Osteoblast (primary cell): ENCODE measurements around the gene THPO. TPM values are rescaled to one million over a fixed set of nuclear protein-coding genes. Genes with fewer than 3 reads are reported as not detected.

Source experiments
- DNase-seq: peaks from one replicate; pipeline ENCODE4 v3.0.0; 2011; ENCODE audit warnings: low spot score, mixed read lengths; ENCODE audit not compliant: insufficient read length; ENCODE audit errors: missing footprints
- H2AFZ ChIP-seq: 2 replicates; pipeline ENCODE4 v1.6.0; 2011; ENCODE audit warnings: mild to moderate bottlenecking, low read length
- H3K27ac ChIP-seq: 2 replicates; pipeline ENCODE4 v1.5.1; 2011; ENCODE audit warnings: mild to moderate bottlenecking, low read depth, low read length, moderate library complexity
- H3K27me3 ChIP-seq: 2 replicates; pipeline ENCODE4 v1.6.0; 2012; ENCODE audit warnings: mild to moderate bottlenecking, control low read depth, inconsistent platforms, low read length, moderate library complexity; ENCODE audit not compliant: insufficient read depth
- H3K36me3 ChIP-seq: 2 replicates; pipeline ENCODE4 v1.5.1; 2011; ENCODE audit warnings: mild to moderate bottlenecking, low read length, control low read depth, moderate library complexity; ENCODE audit not compliant: insufficient read depth
- H3K4me1 ChIP-seq: 2 replicates; pipeline ENCODE4 v1.5.1; 2011; ENCODE audit warnings: mild to moderate bottlenecking, low read length, control low read depth, moderate library complexity; ENCODE audit not compliant: insufficient read depth
- H3K4me2 ChIP-seq: 2 replicates; pipeline ENCODE4 v1.6.0; 2011; ENCODE audit warnings: mild to moderate bottlenecking, low read length; ENCODE audit not compliant: insufficient read depth
- H3K4me3 ChIP-seq: fragments of 200-600 bp; sonication (generic); 3 replicates; pipeline ENCODE4 v1.5.1; 2012; ENCODE audit warnings: mild to moderate bottlenecking, low read length, inconsistent platforms; ENCODE audit not compliant: insufficient read depth
- H3K79me2 ChIP-seq: 2 replicates; pipeline ENCODE4 v1.6.0; 2012; ENCODE audit warnings: mild to moderate bottlenecking, low read length, control low read depth, inconsistent platforms; ENCODE audit not compliant: insufficient read depth
- H3K9me3 ChIP-seq: 2 replicates; pipeline ENCODE4 v1.5.1; 2011; ENCODE audit warnings: low read depth, low read length, control low read depth
- H4K20me1 ChIP-seq: 2 replicates; pipeline ENCODE4 v1.6.0; 2012; ENCODE audit warnings: mild to moderate bottlenecking, low read length, control low read depth; ENCODE audit not compliant: insufficient read depth
- CTCF ChIP-seq: IDR thresholded peaks from 2 replicates; pipeline ENCODE4 v1.5.1; 2011; ENCODE audit warnings: mild to moderate bottlenecking, low read depth, low read length, moderate library complexity; ENCODE audit errors: extremely low read depth
- total RNA-seq: library from RNA; depleted of rRNA; stranded (reverse); fragments of >200 nt; gene quantifications from 2 replicates; pipeline ENCODE4 v1.2.3, GENCODE V29; 2012

The THPO gene
- total RNA-seq, 1 donor: not detected

GRCh38 chr3:184354121-184354728, 23.8 kb downstream of the THPO start:
- H3K4me2 ChIP-seq: no peak overlapping the region
- peaks cover 8% of the 10 kb centered on the region for H4K20me1 ChIP-seq
- H3K79me2 ChIP-seq: no peaks in the 10 kb centered on the region
- H3K4me3 ChIP-seq: no peak overlapping the region
- no peaks in the 10 kb centered on the region for H3K9me3 ChIP-seq
- peaks cover 3% of the 10 kb centered on the region for H3K36me3 ChIP-seq
- no peak overlapping the region for H2AFZ ChIP-seq
- peak; percentile 73 for TF ChIP-seq CTCF
- peaks cover 8% of the 10 kb centered on the region for H3K4me1 ChIP-seq
- no peak overlapping the region for H3K27ac ChIP-seq
- no peaks in the 10 kb centered on the region for H3K27me3 ChIP-seq
- DNase-seq: peak; percentile 95

GRCh38 chr3:184353546-184353941, 24.5 kb downstream of the THPO start:
- no peak overlapping the region for H3K27ac ChIP-seq
- no peaks in the 10 kb centered on the region for H3K79me2 ChIP-seq
- H2AFZ ChIP-seq: no peak overlapping the region
- peaks cover 8% of the 10 kb centered on the region for H3K4me1 ChIP-seq
- peaks cover 8% of the 10 kb centered on the region for H4K20me1 ChIP-seq
- TF ChIP-seq CTCF: no peak
- no peak overlapping the region for H3K4me2 ChIP-seq
- peaks cover 3% of the 10 kb centered on the region for H3K36me3 ChIP-seq
- no peak overlapping the region for H3K4me3 ChIP-seq
- no peaks in the 10 kb centered on the region for H3K9me3 ChIP-seq
- DNase-seq: peak; percentile 3
- no peaks in the 10 kb centered on the region for H3K27me3 ChIP-seq

- DNase-seq: peak; percentile 62
- H3K4me3 ChIP-seq: no peak overlapping the region
- no peak overlapping the region for H3K4me2 ChIP-seq
- H3K9me3 ChIP-seq: no peaks in the 10 kb centered on the region
- peaks cover 3% of the 10 kb centered on the region for H3K36me3 ChIP-seq
- H3K27ac ChIP-seq: no peak overlapping the region
- H3K79me2 ChIP-seq: no peaks in the 10 kb centered on the region
- no peaks in the 10 kb centered on the region for H3K27me3 ChIP-seq
- no peak overlapping the region for H2AFZ ChIP-seq
- H4K20me1 ChIP-seq: peaks cover 8% of the 10 kb centered on the region
- no peak for TF ChIP-seq CTCF
- peaks cover 8% of the 10 kb centered on the region for H3K4me1 ChIP-seq
Measured at GRCh38 chr3:184352897-184353545, 25.0 kb downstream of the THPO start.

GRCh38 chr3:184352149-184352785, 25.7 kb downstream of the THPO start:
- H3K4me1 ChIP-seq: peaks cover 8% of the 10 kb centered on the region
- H4K20me1 ChIP-seq: peaks cover 8% of the 10 kb centered on the region
- H3K4me3 ChIP-seq: no peak overlapping the region
- no peak overlapping the region for H2AFZ ChIP-seq
- H3K9me3 ChIP-seq: no peaks in the 10 kb centered on the region
- H3K27ac ChIP-seq: no peak overlapping the region
- DNase-seq: peak; percentile 23
- H3K4me2 ChIP-seq: no peak overlapping the region
- TF ChIP-seq CTCF: no peak
- H3K27me3 ChIP-seq: no peaks in the 10 kb centered on the region
- H3K79me2 ChIP-seq: no peaks in the 10 kb centered on the region
- peaks cover 3% of the 10 kb centered on the region for H3K36me3 ChIP-seq
